ENCODE data around the gene SLC25A18.

GRCh38 chr22:17606496-17606895, 43.2 kb downstream of the SLC25A18 start:
- TF ChIP-seq CTCF (optimal IDR thresholded peaks at IDR 0.05 in 1 of 3, IDR thresholded peaks at IDR 0.05 in 1 of 3, conservative IDR thresholded peaks at IDR 0.05 in 1 of 3; ENCODE audit: extremely low read depth in 1 of 3, insufficient read depth in 2 of 3, low read length in 3 of 3) (no peak), EZH2 (IDR thresholded peaks at IDR 0.05; ENCODE audit: low read length) (no peak)
